Activated T-cell treated with anti-CD3 and anti-CD28 coated beads for 24 hours (primary cell): Measurements from ENCODE around the gene MCM7.

Source experiments
- DNase-seq: peaks from one replicate; pipeline ENCODE4 v3.0.0-alpha.2; 2020; ENCODE audit warnings: low read depth

MCM7 gene

DNA sequence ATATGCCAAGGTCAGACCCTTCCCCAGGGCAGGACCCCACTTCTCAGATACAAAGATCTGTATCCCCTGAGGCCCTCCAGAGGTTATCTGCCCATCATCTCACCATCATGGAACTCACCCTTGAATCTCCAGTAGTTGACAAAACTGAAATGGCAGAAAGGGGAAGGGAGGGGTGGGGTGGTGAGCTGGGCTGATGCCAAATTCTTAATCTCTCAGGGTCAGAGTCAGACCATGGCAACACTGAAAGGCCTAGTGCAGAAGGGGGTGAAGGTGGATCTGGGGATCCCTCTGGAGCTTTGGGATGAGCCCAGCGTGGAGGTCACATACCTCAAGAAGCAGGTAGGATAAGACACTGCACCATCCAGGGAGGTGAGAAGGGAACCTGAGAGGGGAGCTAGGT lies 21.4 kb upstream of the MCM7 start:
- no peak for DNase-seq

DNA sequence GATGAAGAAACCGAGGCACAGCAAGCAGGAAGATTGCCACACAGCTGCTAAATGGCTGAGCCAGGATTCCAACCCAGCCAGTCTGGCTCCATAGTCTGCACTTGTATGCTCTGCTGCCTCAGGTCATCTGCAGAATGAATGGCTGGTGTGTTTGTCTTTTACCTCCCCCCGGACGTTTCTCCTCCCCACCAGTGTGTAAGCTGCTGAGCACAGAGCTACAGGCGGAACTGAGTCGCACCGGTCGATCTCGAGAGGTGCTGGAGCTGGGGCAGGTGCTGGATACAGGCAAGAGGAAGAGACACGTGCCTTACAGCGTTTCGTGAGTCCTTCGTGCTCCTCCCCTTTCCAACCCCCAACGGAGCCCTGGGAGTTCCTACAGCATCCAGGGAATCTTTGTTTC lies 20.9 kb upstream of the MCM7 start:
- no peak for DNase-seq

- no peak for DNase-seq
Observed at GRCh38 chr7:100120733-100121036, 19.5 kb upstream of the MCM7 start.

DNA sequence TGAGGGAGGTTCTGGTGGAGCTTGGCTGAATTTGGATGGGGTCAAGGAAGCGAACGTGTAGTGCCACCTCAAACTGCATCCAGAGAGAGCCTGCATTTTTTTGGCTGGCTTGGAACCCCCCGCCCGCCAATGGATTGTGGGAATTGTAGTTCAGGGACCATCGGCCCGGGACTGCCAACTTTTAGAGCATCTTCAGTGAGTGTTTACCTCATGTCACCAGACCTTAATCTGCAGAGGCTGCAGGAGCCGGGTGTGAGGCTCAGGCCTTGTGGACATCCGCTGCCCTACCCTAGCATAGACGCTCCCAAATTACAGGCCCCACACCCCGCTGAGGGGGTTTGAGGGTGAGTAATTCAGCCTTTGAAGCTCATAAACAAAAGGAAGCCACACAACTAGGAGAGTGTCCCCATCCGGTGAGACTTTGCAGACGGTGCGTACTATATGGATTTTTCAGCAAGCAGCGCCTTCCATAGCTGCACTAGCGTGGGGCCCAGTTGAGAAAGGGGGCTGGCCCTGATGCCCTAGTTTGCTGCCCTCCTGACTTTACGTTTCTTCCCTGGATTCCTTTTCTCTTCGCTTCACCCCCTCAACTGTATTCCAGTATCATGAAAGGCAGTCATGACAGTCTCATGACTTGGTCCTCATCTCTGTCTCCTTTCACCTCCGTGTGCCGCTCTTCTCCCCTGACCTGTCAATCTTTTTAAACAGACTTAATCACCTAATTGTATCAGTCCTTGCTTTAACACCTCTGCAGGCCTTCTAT lies 19.0 kb upstream of the MCM7 start:
- DNase-seq = peak; percentile 62

- peak; percentile 94 for DNase-seq
Observed at GRCh38 chr7:100119072-100119969, 18.1 kb upstream of the MCM7 start, which contains the start of the genes CNPY4 and TAF6. Gene CNPY4, plus strand, starts transcription at chr7:100119634. Its CDS starts 111 bp downstream, at chr7:100119745. Gene TAF6, minus strand, starts transcription at chr7:100119358. Its CDS starts 5,149 bp downstream, at chr7:100114209.

DNA sequence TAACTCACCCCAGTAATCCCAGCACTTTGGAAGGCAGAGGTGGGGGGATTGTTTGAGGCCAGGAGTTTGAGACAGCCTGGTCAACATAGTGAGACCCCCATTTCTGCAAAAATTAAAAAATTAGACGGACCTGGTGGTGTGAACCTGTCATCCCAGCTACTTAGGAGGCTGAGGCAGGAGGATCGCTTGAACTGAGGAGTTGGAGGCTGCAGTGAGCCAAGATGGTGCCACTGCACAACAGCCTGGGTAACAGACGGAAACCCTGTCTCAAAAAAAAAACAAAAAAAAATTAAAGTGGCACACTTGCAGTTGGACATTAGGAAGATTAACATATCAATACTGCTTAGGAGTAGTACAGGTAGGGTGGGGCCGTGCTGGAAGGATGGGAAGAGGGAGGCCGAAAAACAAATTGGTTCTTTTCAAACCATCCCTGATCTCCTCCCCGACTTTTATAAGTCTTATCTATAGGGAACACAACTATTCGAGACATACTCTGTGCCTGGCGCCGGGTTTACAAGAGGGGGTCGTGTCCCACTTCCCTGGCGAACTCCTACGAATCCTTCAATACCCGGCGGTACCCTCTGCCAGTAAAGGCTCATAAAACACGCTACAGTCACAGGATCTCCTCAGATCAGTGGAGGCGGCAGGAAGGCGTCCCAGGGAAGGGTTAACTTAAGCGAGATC lies 17.3 kb upstream of the MCM7 start:
- DNase-seq = no peak

GRCh38 chr7:100115026-100115425 lies 13.8 kb upstream of the MCM7 start:
- no peak for DNase-seq

DNA sequence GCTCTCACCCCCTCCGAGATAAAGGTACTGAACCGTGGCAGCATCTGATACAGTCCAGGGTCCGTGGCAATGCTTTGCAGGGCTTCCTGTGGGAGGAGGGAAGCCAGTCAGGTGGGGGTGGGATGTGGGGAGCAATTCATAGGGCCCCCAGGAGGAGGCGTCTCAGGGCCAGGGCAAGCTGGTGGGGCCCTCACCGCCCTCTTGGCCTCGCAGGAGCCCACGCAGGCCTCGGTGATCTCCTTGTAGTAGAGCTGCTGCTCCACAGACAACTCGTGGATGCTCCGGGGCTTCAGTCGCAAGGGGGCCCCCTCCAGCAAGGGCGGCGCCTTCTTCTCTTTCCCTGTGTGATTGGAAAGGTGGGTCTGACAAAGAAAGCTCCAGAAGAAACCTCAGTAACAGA lies 10.7 kb upstream of the MCM7 start:
- DNase-seq = no peak

DNA sequence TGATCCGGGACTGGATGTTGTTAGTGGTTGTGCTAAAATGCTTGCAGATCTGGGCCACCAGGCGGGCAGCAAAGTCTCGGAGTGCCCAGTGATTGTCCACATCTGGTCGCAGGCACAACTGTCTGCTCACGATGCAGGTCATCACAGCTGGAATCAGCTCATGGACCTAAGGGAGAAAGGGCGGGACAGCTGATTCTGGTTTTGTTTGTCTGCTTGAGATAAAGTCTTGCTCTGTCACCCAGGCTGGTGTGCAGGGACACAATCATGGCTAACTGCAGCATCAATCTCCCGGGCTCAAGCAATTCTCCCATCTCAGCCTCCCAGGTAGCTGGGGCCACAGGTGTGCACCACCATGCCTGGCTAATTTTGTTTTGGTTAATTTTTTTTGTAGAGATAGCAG lies 10.0 kb upstream of the MCM7 start:
- no peak for DNase-seq

- DNase-seq = no peak
Observed at GRCh38 chr7:100109521-100110163, 8.4 kb upstream of the MCM7 start.

DNA sequence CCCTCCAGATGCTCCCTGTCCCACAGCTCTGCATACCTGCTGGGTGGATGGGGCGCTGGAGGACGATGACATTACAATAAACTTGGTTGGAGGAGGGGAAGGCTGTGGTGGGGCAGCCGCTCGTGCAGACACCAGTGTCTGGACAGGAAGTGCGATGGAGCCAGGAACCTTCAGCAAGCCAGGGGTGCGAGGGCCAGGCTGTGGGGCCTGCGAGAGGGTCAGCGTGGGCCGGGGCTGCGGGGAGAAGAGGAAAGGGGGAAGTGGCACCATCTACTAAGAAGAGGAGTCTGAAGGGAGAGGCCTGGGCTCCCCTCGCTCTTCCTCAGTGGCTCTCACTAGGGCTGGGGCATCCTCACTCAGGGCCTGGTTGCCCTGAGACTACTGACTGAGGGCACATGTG lies 6.7 kb upstream of the MCM7 start:
- DNase-seq = no peak

DNA sequence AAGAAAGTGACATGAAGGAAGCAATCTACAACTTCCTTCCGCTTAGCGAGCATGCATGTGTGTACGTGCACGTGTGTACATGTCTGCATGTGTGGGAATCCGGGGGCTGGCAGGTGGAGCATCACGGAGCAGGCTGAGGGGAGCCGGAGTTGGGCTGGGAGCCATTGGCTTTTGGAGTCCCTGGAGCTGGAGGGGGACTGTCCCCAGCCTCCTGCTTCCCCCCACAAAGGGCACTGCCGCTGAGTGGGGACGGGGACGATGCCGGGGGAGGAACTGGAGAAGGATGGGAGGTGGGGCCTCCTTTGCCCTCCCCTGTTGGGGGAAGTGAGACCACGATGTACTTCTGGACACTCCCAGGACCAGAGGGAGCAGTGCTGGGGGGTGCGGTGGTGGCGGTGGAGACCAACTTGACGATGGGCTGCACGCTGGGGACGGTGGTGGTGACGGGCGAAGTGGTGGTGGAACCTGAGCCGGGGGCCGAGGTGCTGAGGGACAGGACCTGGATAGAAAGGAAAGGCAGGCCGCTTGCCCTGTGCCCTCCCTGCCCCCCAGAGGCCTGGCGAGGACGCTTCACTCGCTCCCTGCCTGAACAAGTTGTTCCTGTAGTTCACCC lies 6.0 kb upstream of the MCM7 start:
- no peak for DNase-seq

GRCh38 chr7:100106633-100107032 lies 5.4 kb upstream of the MCM7 start:
- no peak for DNase-seq

DNA sequence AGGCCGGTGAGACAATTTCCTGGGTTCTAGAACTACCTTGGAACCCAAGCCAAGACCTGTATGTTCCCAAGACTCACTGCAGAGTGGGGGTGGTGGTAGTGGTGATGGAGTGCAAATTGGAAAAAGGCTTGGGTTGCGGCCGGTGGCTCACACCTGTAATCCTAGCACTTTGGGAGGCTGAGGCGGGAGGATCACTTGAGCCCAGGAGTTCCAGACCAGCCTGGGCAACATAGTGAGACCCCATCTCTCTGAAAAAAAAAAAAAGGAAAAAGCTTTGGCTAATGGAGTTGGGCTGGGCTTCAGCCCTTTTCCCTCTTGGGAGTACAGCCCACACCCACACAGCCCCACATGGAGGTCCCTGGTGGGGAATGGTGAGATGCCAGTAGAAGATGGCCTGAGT lies 4.3 kb upstream of the MCM7 start:
- DNase-seq = no peak

DNA sequence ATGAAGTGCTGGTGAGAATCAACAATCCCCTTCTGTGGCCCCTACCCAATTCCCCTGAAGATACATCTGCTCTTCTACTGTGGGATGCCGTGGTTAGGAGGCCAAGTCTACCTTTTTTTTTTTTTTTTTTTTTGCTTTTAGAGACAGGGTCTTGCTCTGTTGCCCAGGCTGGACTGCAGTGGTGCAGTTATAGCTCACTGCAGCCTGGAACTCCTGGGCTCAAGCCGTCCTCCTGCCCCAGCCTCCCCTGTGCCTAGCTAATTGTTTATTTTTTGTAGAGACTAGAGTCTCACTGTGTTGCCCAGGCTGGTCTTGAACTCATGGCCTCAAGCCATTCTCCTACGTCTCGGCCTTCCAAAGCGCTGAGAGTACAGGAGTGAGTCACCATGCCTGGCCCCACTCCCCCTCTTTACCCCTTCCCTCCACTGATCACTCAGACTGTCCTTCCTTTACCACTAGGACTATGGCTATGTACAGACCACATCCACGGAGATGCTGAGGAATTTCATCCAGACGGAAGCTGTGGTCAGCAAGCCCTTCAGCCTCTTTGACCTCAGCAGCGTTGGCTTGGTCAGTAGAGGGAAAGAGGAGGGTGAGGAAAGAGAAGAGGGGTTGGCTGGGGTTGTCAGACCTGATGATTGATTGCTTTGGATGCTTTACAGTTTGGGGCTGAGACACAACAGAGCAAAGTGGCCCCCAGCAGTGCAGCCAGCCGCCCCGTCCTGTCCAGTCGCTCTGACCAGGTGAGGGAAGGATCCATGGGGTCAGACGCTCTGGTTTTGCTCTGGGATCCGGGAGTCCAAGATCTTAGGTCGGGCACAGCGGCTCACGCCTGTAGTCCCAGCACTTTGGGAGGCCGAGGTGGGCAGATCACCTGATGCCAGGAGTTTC lies 2.0 kb upstream of the MCM7 start:
- DNase-seq = no peak

DNA sequence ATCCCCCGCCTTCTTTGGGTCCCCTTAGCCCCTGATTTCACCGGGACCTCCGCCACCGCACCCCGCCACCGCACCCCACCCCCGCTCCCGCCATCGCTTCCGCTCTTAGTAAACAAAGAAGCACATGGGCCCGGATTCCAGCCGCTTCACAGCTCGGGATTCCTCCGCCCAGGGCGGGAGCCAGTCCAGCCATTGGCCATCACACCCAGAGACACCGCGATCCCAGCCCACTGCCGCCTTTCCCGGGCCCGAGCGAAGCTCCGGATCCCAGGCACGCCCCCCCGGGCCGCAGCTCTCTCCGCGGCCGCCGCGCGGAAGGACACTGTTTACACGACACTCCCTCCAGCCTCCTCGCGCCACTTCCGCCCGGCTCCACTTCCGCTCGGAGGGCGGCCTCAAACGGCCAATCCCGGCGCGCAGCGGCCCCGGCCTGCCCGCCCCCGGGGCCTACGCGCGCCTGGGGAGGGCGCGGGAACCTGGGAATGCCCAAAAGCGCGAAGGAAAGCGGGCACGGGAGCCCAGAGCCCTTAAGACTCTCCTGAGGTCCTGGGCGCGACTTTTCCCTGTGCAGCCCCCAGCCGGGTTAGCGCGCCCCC lies 679 bp downstream of the MCM7 start:
- DNase-seq = peak; percentile 80

DNA sequence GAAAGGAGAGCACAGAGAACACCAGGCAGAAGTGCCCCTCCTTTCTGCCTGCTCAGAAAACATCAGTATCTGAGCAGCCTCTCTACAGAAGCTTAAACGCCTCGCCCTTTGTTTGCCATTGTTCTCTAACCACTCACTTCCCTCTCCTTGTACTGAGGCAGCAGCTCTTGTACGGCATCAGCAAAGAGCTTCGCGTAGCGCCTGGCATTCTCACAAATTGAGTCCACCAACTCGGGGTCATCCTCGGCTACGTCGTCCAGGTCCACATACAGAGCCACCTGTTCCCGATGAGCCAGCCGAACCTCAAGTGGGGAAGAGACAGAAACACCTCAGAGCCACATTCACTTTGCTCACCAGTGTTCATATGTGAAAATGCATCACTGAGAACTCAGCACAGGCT lies 1.7 kb downstream of the MCM7 start:
- no peak for DNase-seq

DNA sequence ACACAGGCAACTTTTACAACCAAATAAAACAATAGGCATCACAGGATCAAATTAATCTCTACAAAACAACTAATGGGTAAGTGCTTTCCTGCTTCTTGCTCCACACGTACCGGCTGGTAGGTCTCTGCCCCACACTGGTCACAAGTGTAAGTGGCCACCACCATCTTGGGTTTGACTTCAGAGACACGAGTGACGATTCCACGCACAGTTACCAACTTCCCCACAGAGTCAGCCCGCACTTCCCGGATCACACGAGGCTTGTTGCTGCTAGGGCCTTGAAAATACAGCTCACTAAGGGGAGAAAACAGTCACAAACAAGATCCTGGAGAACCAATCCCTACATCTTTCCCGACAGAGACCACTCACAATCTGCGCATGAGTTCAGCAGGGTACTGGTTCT lies 2.3 kb downstream of the MCM7 start:
- DNase-seq = no peak

DNA sequence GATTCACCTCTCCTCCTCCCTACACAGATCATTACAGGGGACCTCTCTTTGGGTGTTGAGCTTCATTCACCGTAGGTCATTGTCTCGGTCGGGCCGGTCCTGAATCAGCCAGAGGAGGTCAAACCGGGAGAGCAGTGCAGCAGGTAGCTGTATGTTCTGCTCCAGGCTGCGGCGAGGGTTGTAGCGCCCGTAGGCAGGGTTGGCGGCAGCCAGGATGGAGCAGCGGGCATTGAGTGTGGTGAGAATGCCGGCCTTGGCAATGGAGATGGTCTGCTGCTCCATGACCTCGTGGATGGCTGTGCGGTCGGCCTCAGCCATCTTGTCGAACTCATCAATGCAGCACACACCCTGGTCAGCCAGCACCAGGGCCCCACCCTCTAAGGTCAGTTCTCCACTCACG lies 5.5 kb downstream of the MCM7 start:
- no peak for DNase-seq

- no peak for DNase-seq
Observed at GRCh38 chr7:100095289-100095688, 5.9 kb downstream of the MCM7 start.
